GM19463 (cell line): Measurements from ENCODE around the gene CLCN3.
"Not testable (repeated sequence)": the region's sequence is repeated elsewhere in the genome, so short reads cannot be mapped to it uniquely, and the experiment has no call there.

Experiments used
- ATAC-seq: cut with Tn5 transposase; IDR thresholded peaks from one replicate; pipeline ENCODE4 v1.9.1; 2021; ENCODE audit warnings: mild to moderate bottlenecking, moderate library complexity; ENCODE audit not compliant: unreplicated experiment

CLCN3 gene

GRCh38 chr4:169617306-169617705 lies 3.1 kb upstream of the CLCN3 start:
- no peak for ATAC-seq

- no peak for ATAC-seq
Observed at GRCh38 chr4:169618286-169618685, 2.1 kb upstream of the CLCN3 start.

- ATAC-seq = no peak
Observed at GRCh38 chr4:169618986-169619385, 1.4 kb upstream of the CLCN3 start.

- peak; percentile 23 for ATAC-seq
Observed at GRCh38 chr4:169619518-169619957, 840 bp upstream of the CLCN3 start.

GRCh38 chr4:169620880-169621248 lies 486 bp downstream of the CLCN3 start:
- no peak for ATAC-seq

GRCh38 chr4:169621731-169622492 lies 1.5 kb downstream of the CLCN3 start:
- no peak for ATAC-seq

GRCh38 chr4:169622566-169622965 lies 2.2 kb downstream of the CLCN3 start:
- no peak for ATAC-seq

GRCh38 chr4:169624012-169624411 lies 3.6 kb downstream of the CLCN3 start:
- ATAC-seq = not testable (repeated sequence)

- ATAC-seq = no peak
Observed at GRCh38 chr4:169625886-169626285, 5.5 kb downstream of the CLCN3 start.

- ATAC-seq = peak; percentile 43
Observed at GRCh38 chr4:169626331-169627282, 6.2 kb downstream of the CLCN3 start.

GRCh38 chr4:169627307-169627706 lies 6.9 kb downstream of the CLCN3 start:
- ATAC-seq = peak; percentile 60

- ATAC-seq = no peak
Observed at GRCh38 chr4:169628579-169628978, 8.2 kb downstream of the CLCN3 start.

- no peak for ATAC-seq
Observed at GRCh38 chr4:169630069-169630468, 9.7 kb downstream of the CLCN3 start.

- ATAC-seq = no peak
Observed at GRCh38 chr4:169632896-169633295, 12.5 kb downstream of the CLCN3 start.

- no peak for ATAC-seq
Observed at GRCh38 chr4:169634975-169635374, 14.6 kb downstream of the CLCN3 start.

GRCh38 chr4:169640261-169640870 lies 20.0 kb downstream of the CLCN3 start:
- no peak for ATAC-seq

- ATAC-seq = no peak
Observed at GRCh38 chr4:169644802-169645201, 24.4 kb downstream of the CLCN3 start.

- no peak for ATAC-seq
Observed at GRCh38 chr4:169645627-169646026, 25.2 kb downstream of the CLCN3 start.

- ATAC-seq = no peak
Observed at GRCh38 chr4:169649545-169650226, 29.3 kb downstream of the CLCN3 start.

- no peak for ATAC-seq
Observed at GRCh38 chr4:169650227-169650936, 30.0 kb downstream of the CLCN3 start.
